ENCODE results near the gene WDR5. TPM values are rescaled to one million over a fixed set of nuclear protein-coding genes. Genes with fewer than 3 reads are reported as not detected.

Gene WDR5
- total RNA-seq, 1 experiment from 2014 or later = 51.7 TPM

- ChIA-PET POLR2A (no interaction called here), CTCF (no interaction called here)
- no peaks in the 10 kb centered on the region for H3K9me3 Mint-ChIP-seq (ENCODE audit: unreplicated experiment)
- intact Hi-C loops (cut with micrococcal nuclease; ENCODE audit: unreplicated experiment) = no loop called here
- no peaks in the 10 kb centered on the region for H3K27me3 ChIP-seq (replicated peaks; ENCODE audit: control insufficient read depth, insufficient read depth, low read length)
- no peak overlapping the region for H3K27ac Mint-ChIP-seq (ENCODE audit: unreplicated experiment)
- H3K27me3 Mint-ChIP-seq (ENCODE audit: insufficient read depth, unreplicated experiment) = no peaks in the 10 kb centered on the region
- no peak overlapping the region for H3K4me3 ChIP-seq (ENCODE audit: low read depth, low read length)
- TF ChIP-seq CTCF (IDR thresholded peaks at IDR 0.05; ENCODE audit: insufficient read depth in 1 of 2, low read depth in 1 of 2, low read length in 1 of 2, severe bottlenecking in 1 of 2, unreplicated experiment in 1 of 2) = no peak
- H3K4me3 Mint-ChIP-seq (ENCODE audit: unreplicated experiment) = no peak overlapping the region
- no peaks in the 10 kb centered on the region for H3K9me3 ChIP-seq
- H3K36me3 Mint-ChIP-seq (ENCODE audit: insufficient read depth, unreplicated experiment) = peaks cover 84% of the 10 kb centered on the region
- no peaks in the 10 kb centered on the region for H3K4me1 ChIP-seq
- H3K36me3 ChIP-seq (ENCODE audit: control insufficient read depth, insufficient read depth, low read length) = peaks cover 1% of the 10 kb centered on the region
- no peak for DNase-seq
- H3K4me1 Mint-ChIP-seq (ENCODE audit: low read depth, unreplicated experiment) = no peaks in the 10 kb centered on the region
- no TSS peak for BruUV-seq (replicated peaks)
Observed at GRCh38 chr9:134153450-134153849, 17.6 kb downstream of the WDR5 start.

- Histone ChIP-seq H3K4me1 (no peaks in the 10 kb centered on the region), H3K4me3 (ENCODE audit: low read depth, low read length) (no peak overlapping the region), H3K36me3 (ENCODE audit: control insufficient read depth, insufficient read depth, low read length) (peaks cover 1% of the 10 kb centered on the region), H3K9me3 (no peaks in the 10 kb centered on the region), H3K27me3 (replicated peaks; ENCODE audit: control insufficient read depth, insufficient read depth, low read length) (no peaks in the 10 kb centered on the region)
- H3K36me3 Mint-ChIP-seq (ENCODE audit: insufficient read depth, unreplicated experiment) = peaks cover 84% of the 10 kb centered on the region
- no TSS peak for BruUV-seq (replicated peaks)
- no peak for DNase-seq
- no peak for TF ChIP-seq CTCF (IDR thresholded peaks at IDR 0.05; ENCODE audit: insufficient read depth in 1 of 2, low read depth in 1 of 2, low read length in 1 of 2, severe bottlenecking in 1 of 2, unreplicated experiment in 1 of 2)
- intact Hi-C loops (cut with micrococcal nuclease; ENCODE audit: unreplicated experiment) = no loop called here
- CTCF ChIA-PET = no interaction called here
- no peaks in the 10 kb centered on the region for H3K27me3 Mint-ChIP-seq (ENCODE audit: insufficient read depth, unreplicated experiment)
- no peak overlapping the region for H3K27ac Mint-ChIP-seq (ENCODE audit: unreplicated experiment)
- no peak overlapping the region for H3K4me3 Mint-ChIP-seq (ENCODE audit: unreplicated experiment)
- POLR2A ChIA-PET = no interaction called here
- no peaks in the 10 kb centered on the region for H3K4me1 Mint-ChIP-seq (ENCODE audit: low read depth, unreplicated experiment)
- no peaks in the 10 kb centered on the region for H3K9me3 Mint-ChIP-seq (ENCODE audit: unreplicated experiment)
Observed at GRCh38 chr9:134154262-134154701, 18.4 kb downstream of the WDR5 start.

- no peaks in the 10 kb centered on the region for H3K27me3 Mint-ChIP-seq (ENCODE audit: insufficient read depth, unreplicated experiment)
- H3K36me3 Mint-ChIP-seq (ENCODE audit: insufficient read depth, unreplicated experiment) = peaks cover 92% of the 10 kb centered on the region
Observed at GRCh38 chr9:134155812-134156377, 20.0 kb downstream of the WDR5 start.

More at GRCh38 chr9:134155812-134156377, 20.0 kb downstream of the WDR5 start:
- TF ChIP-seq CTCF (IDR thresholded peaks at IDR 0.05; ENCODE audit: insufficient read depth in 1 of 2, low read depth in 1 of 2, low read length in 1 of 2, severe bottlenecking in 1 of 2, unreplicated experiment in 1 of 2) = no peak
- H3K4me1 ChIP-seq = no peaks in the 10 kb centered on the region
- H3K9me3 ChIP-seq = no peaks in the 10 kb centered on the region
- no peak overlapping the region for H3K27ac Mint-ChIP-seq (ENCODE audit: unreplicated experiment)
- no peaks in the 10 kb centered on the region for H3K27me3 ChIP-seq (replicated peaks; ENCODE audit: control insufficient read depth, insufficient read depth, low read length)
- H3K4me1 Mint-ChIP-seq (ENCODE audit: low read depth, unreplicated experiment) = no peaks in the 10 kb centered on the region
- ChIA-PET POLR2A (no interaction called here), CTCF (no interaction called here)
- intact Hi-C loops (cut with micrococcal nuclease; ENCODE audit: unreplicated experiment) = no loop called here
- H3K36me3 ChIP-seq (ENCODE audit: control insufficient read depth, insufficient read depth, low read length) = peaks cover 1% of the 10 kb centered on the region
- no peak overlapping the region for H3K4me3 Mint-ChIP-seq (ENCODE audit: unreplicated experiment)
- no peak overlapping the region for H3K4me3 ChIP-seq (ENCODE audit: low read depth, low read length)
- no TSS peak for BruUV-seq (replicated peaks)
- DNase-seq = no peak
- H3K9me3 Mint-ChIP-seq (ENCODE audit: unreplicated experiment) = no peaks in the 10 kb centered on the region

All from Caco-2 (cell line).